ENCODE results near the gene NIPA2.

NIPA2 gene

GRCh38 chr15:22880068-22880980, 41.9 kb downstream of the NIPA2 start:
- DNase-seq, result no peak

- DNase-seq, result no peak
Measured at GRCh38 chr15:22880981-22881738, 42.7 kb downstream of the NIPA2 start.

DNA sequence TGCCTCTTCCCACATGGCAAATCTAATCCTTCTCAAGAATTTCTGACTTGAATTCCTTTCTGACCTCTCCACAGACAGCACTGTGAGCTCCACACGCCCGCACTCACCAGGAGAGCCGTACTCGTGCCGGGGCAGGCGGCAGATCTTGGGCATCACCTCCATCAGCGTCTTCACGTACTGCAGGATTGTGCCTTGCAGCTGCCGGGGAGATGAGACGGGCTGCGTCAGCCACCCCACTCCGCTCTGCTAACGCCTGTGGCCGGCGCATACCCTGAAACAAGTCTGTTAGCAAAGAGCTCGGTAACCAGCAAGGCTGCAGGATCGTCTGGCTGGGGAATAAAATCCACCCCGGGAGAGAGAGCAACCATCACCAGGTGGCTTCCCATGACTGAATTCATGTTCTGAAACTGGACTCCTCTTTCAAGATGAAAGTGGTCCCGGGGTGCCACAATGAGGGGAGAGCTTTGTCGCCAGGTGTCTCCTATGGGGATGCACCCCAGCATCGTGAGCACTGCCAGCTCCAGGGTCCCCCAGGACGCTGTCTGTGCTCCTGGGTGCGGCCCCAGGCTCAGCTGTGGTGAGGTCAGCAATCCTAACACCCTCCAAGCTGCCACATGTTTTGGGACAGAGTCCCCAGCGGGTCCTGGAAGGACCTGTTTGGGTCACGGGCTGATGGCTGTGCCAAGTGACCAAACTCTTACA, 43.4 kb downstream of the NIPA2 start:
- DNase-seq, result no peak

- DNase-seq, result no peak
Measured at GRCh38 chr15:22883196-22883595, 44.7 kb downstream of the NIPA2 start.

GRCh38 chr15:22884344-22884743, 45.9 kb downstream of the NIPA2 start:
- no peak for DNase-seq

DNA sequence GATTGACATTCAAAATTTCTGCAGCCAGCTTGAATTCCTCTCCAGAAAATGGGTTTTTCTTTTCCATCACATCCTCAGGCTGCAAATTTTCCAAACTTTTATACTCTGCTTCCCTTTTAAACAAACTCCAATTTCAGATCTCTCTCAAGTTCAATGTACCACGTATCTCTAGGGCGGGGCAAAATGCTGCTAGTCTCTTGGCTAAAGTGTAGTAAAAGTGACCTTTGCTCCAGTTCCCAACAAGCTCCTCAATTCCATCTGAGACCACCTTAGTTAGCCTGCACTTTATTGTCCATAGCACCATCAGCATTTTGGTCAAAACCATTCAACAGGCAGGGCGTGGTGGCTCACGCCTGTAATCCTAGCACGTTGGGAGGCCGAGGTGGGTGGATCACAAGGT, 46.7 kb downstream of the NIPA2 start:
- DNase-seq, result no peak

GRCh38 chr15:22887157-22887951, 48.9 kb downstream of the NIPA2 start:
- DNase-seq, result no peak

DNA sequence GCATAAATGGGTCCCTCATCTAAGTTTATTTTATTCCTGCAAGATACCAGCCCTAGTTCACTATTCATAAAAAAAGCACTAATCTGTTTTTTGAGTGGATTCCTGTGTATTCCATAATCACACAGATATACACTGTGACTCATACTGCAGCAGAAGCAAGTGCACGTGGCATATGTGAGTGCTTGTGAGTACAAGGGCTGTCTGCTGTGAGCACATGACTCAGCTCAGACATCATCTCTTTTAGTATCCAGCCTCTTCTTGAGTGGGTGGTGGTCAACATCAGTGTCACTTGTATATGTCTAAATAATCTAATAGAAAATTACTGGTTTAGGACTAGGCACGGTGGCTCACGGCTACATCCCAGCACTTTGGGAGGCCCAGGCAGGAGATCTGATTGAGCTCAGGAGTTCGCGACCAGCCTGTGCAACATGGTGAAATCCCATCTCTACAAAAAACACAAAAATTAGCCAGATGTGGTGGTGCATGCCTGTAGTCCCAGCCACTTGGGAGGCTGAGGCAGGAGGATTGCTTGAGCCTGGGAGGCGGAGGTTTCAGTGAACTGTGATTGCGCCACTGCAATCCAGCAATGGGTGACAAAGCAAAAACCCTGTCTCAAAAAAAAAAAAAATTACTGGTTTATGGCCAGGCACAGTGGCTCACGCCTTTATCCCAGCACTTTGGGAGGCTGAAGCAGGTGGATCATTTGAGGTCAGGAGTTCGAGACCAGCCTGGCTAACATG, 49.8 kb downstream of the NIPA2 start:
- no peak for DNase-seq

- no peak for DNase-seq
Measured at GRCh38 chr15:22889146-22889818, 50.8 kb downstream of the NIPA2 start.

DNA sequence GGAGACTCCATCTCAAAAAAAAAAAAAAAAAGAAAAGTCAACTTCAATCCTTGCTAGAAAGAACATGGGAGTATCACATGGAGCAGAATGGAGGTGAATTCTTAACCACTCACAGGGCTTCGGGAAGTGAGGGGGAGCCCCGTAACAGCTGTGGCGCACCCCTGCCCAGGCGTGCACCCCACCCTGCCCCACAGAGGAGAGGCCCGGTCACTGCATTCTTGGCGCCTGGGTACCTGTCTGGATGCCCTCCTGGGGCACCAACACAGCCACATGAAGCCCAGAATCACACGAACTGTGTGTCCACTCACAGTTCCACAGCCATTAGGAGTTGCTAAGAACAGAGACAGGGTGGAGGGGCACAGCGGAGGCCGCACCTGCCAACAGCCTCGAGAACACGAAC, 51.8 kb downstream of the NIPA2 start:
- no peak for DNase-seq

- DNase-seq, result no peak
Measured at GRCh38 chr15:22891426-22892210, 53.2 kb downstream of the NIPA2 start.

DNA sequence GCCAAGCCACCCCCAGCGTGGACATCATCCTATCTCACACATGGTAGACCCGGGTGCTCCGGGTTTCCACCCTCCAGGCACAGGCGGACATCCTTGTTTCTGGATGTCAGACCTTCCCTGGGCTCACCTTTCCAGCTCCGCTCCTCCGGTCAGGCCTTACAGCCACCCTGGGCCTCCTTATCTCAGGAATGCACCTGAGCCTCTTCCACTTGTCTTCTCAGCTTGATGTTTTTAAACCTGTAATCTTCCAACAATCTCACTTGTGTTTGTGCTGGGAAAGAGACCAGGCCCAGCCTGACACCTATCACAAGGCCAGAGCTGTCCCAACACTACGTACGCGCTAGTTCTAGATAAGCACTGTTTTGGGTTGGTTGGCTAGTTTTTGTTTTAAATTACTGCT, 53.9 kb downstream of the NIPA2 start:
- no peak for DNase-seq

DNA sequence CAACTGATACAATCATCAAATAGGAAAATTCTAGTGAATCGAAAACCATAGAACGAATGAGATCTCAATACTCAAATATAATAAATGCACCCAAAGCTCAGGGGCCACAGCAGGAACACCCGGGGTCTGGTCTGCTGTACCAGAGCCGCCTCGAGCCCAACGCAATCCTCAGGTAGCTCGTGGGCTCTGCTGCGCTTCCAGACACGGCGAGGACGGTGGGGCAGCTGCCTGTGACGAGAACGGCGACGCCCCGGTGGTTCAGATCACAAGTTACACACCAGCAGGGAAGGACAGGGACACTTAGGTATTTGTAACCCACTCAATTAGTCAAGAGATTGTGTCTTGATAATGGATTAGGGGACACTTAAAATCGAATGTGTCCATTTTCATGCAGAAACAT, 54.6 kb downstream of the NIPA2 start:
- DNase-seq, result no peak

- no peak for DNase-seq
Measured at GRCh38 chr15:22893881-22894280, 55.4 kb downstream of the NIPA2 start.

GRCh38 chr15:22895465-22896190, 57.2 kb downstream of the NIPA2 start:
- DNase-seq, result no peak

DNA sequence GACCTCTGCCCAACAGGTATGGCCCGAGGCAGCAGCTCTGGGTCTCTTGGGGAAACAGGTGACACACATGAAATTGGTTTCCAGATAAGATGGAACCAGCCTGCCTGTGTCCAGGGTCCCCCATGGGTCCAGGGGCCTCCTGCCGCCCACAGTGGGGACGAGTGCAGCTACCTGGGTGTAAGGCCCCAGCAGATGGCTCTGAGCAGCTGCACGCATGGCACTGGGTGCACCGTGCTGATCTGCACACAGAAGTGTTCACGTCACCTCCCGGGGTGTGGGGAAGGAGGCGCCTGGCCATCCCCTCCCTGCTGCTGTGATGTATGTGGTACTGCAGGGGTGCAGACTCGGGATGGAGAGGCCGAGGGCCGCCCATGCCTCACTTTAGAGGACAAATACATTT, 63.6 kb downstream of the NIPA2 start:
- no peak for DNase-seq

DNA sequence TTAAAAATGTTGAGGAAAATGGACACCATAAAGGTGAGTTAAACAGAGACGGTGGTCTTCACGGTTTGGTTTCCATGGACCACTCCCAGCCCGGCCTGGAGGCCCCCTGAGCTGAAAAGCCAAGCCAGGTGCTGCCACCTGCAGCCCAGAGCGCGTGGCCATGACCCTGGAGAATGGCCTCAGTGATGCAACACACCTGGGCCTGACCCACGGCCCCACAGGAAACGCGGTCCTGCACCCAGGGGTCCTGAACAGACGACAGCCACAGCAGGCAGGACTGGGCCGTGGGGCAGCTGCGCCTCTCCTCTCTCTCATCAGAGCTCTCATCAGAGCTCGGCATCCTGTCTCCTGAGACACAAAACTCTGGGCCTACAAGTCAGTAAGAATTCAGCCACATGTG, 64.1 kb downstream of the NIPA2 start:
- no peak for DNase-seq

DNA sequence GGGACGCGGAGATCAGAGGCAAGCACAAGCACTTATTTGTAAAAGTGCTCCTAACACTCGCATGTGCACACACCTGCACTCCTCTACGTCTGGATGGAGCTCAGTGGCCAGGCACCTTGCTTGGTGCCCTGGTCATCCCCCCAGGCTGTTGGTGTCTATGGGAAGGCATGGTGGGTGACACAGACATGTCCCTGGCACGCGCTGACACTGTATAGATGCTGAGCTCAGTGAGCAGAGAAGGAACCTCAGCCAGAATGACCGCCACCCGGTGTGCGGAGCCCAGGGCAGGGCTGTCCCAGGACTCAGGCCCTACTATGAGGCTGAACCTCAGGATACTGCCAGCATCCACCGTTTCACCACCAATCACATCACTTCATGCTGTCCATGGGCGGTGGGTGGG, 64.5 kb downstream of the NIPA2 start:
- DNase-seq, result no peak

- DNase-seq, result no peak
Measured at GRCh38 chr15:22903427-22903826, 65.0 kb downstream of the NIPA2 start.

All from retina (tissue), 1 donor.